HAP-1 (cell line): ENCODE measurements around the gene CEP83.

ENCODE experiments used
- DNase-seq, 2 experiments: peaks; one replicate each; pipeline ENCODE4 v3.0.0-alpha.2; 2016 to 2020; ENCODE audit warnings: low spot score in 2 of 2
- H3K27me3 ChIP-seq: fragments of 250-450 bp; sonication (Bioruptor Pico); 2 replicates; pipeline ENCODE4 v1.5.1; 2020; ENCODE audit warnings: low read depth, mild to moderate bottlenecking, moderate library complexity
- H3K36me3 ChIP-seq: fragments of 250-450 bp; sonication (Bioruptor Pico); replicated peaks from 2 replicates; pipeline ENCODE4 v1.5.1; 2020; ENCODE audit warnings: mild to moderate bottlenecking
- H3K4me1 ChIP-seq: fragments of 250-450 bp; sonication (Bioruptor Pico); 2 replicates; pipeline ENCODE4 v1.5.1; 2020; ENCODE audit warnings: mild to moderate bottlenecking
- H3K4me3 ChIP-seq: fragments of 250-450 bp; sonication (Bioruptor Pico); 2 replicates; pipeline ENCODE4 v1.5.1; 2020; ENCODE audit warnings: mild to moderate bottlenecking, moderate library complexity
- H3K9me3 ChIP-seq: fragments of 250-450 bp; sonication (Bioruptor Pico); 2 replicates; pipeline ENCODE4 v1.5.1; 2020; ENCODE audit warnings: mild to moderate bottlenecking, moderate library complexity
- in situ Hi-C: fragments of 300-500 bp; cut with MboI; formaldehyde crosslinking; loops from 3 replicates; pipeline ENCODE4 v1.14.3; 2020; ENCODE audit warnings: low sequenced_read_pairs, inconsistent platforms, mixed read lengths

CEP83 gene

GRCh38 chr12:94299846-94300245 is 159.8 kb downstream of the CEP83 start:
- in situ Hi-C loops = no loop called here
- H3K36me3 ChIP-seq = peaks cover 18% of the 10 kb centered on the region

GRCh38 chr12:94297876-94298505 is 161.7 kb downstream of the CEP83 start:
- in situ Hi-C loops = no loop called here
- Histone ChIP-seq H3K4me1 (no peaks in the 10 kb centered on the region), H3K9me3 (no peaks in the 10 kb centered on the region), H3K4me3 (no peak overlapping the region), H3K27me3 (no peaks in the 10 kb centered on the region), H3K36me3 (peaks cover 18% of the 10 kb centered on the region)
- DNase-seq = no peak

More at GRCh38 chr12:94299846-94300245, 159.8 kb downstream of the CEP83 start:
- H3K9me3 ChIP-seq = no peaks in the 10 kb centered on the region
- H3K4me3 ChIP-seq = no peak overlapping the region
- DNase-seq = no peak
- H3K27me3 ChIP-seq = no peaks in the 10 kb centered on the region
- H3K4me1 ChIP-seq = no peaks in the 10 kb centered on the region

DNA sequence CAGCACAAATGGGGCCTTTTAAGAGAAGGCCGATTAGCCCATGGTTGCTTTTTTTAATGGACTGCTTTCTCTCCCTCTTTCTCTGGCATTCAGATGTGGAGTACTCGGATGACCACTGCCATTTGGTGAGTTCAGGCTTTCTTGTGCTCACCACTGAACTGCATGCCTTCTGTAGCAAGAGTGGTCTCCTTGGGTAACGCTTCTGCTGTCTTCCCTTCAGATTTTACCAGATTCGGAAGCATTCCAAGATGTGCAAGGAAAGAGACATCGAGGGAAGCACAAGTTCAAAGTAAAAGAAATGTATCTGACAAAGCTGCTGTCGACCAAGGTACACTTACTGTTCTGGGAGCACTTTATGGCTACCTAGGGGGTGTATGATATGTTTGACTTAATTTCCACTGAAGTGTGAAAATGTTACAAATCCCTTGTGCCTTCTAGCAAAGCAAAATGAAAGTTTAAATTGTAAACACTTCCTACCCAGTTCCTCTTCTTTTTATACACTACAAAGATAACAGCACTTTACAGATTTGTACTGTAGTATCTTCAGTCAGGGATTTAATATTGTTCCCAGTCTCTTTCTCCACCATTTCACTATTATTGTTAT is 162.5 kb downstream of the CEP83 start:
- Histone ChIP-seq H3K9me3 (no peaks in the 10 kb centered on the region), H3K36me3 (peaks cover 12% of the 10 kb centered on the region), H3K27me3 (no peaks in the 10 kb centered on the region), H3K4me1 (no peaks in the 10 kb centered on the region), H3K4me3 (no peak overlapping the region)
- no peak for DNase-seq
- in situ Hi-C loops = no loop called here

DNA sequence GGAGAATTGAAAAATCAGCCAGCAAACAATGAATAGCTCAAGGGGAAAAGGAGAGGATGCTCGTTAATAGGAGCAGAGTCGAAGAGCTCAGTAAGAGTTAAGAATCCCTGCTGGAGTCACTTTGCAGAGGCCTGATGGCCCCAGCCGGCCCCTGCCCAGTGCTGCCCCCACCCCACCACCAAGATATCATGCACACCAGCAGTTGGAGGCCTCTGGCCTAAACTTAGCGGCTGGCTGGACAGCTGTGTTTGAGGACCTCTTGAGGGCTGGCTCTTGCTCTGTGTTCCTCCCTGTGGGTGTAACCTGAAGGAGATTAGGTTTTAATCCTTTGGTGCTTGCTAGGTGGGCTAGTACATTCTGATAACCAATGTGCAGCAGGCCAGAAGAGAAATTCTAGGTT is 169.3 kb downstream of the CEP83 start:
- no peaks in the 10 kb centered on the region for H3K27me3 ChIP-seq
- H3K36me3 ChIP-seq = no peaks in the 10 kb centered on the region; the same call in none of the 2 replicates
- in situ Hi-C loops = no loop called here
- peaks cover 14% of the 10 kb centered on the region for H3K4me1 ChIP-seq
- H3K4me3 ChIP-seq = no peak overlapping the region
- no peaks in the 10 kb centered on the region for H3K9me3 ChIP-seq
- DNase-seq = peak in 1 of 2 experiments; percentile 37

- Histone ChIP-seq H3K4me3 (no peak overlapping the region), H3K9me3 (no peaks in the 10 kb centered on the region), H3K36me3 (no peaks in the 10 kb centered on the region; the same call in none of the 2 replicates), H3K27me3 (no peaks in the 10 kb centered on the region), H3K4me1 (peaks cover 14% of the 10 kb centered on the region)
- peak in 1 of 2 experiments; percentile 15 for DNase-seq
- in situ Hi-C loops = no loop called here
Observed at GRCh38 chr12:94289461-94290312, 170.0 kb downstream of the CEP83 start.

DNA sequence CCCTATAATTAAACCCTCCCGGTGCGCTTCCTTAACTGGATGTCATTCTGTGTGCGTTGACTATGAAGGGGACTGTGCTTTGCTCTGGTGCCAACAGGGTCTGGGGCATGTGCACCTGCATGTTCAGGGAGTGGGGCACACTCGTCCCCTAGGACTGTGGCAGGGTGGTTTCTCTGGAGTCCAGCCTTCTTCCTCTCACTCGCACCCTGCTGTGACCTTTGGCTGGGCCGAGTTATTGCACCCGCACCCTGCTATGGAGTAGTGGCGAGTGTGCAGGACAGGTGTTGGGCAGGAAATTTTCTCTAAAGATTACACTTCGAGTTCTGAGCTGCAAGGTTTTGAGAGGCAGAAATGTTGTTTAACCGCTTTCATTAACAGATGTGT is 172.4 kb downstream of the CEP83 start:
- Histone ChIP-seq H3K36me3 (no peaks in the 10 kb centered on the region; the same call in none of the 2 replicates), H3K4me3 (no peak overlapping the region), H3K4me1 (peaks cover 14% of the 10 kb centered on the region), H3K9me3 (no peaks in the 10 kb centered on the region), H3K27me3 (no peaks in the 10 kb centered on the region)
- DNase-seq = no peak
- in situ Hi-C loops = no loop called here

GRCh38 chr12:94286583-94287244 is 173.0 kb downstream of the CEP83 start:
- Histone ChIP-seq H3K36me3 (no peaks in the 10 kb centered on the region; the same call in 1 of the 2 replicates), H3K27me3 (no peaks in the 10 kb centered on the region), H3K4me1 (peaks cover 14% of the 10 kb centered on the region), H3K9me3 (no peaks in the 10 kb centered on the region), H3K4me3 (no peak overlapping the region)
- no peak for DNase-seq
- in situ Hi-C loops = no loop called here

- in situ Hi-C loops = no loop called here
- no peaks in the 10 kb centered on the region for H3K27me3 ChIP-seq
- no peak for DNase-seq
- H3K36me3 ChIP-seq = no peaks in the 10 kb centered on the region; the same call in 1 of the 2 replicates
- H3K4me3 ChIP-seq = no peak overlapping the region
- H3K9me3 ChIP-seq = no peaks in the 10 kb centered on the region
- H3K4me1 ChIP-seq = peaks cover 14% of the 10 kb centered on the region
Observed at GRCh38 chr12:94285943-94286582, 173.6 kb downstream of the CEP83 start.

- Histone ChIP-seq H3K36me3 (no peaks in the 10 kb centered on the region; the same call in 1 of the 2 replicates), H3K4me3 (no peak overlapping the region), H3K4me1 (peaks cover 4% of the 10 kb centered on the region), H3K27me3 (no peaks in the 10 kb centered on the region), H3K9me3 (no peaks in the 10 kb centered on the region)
- in situ Hi-C loops = no loop called here
- DNase-seq = no peak
Observed at GRCh38 chr12:94284859-94285258, 174.8 kb downstream of the CEP83 start.

GRCh38 chr12:94284046-94284445 is 175.6 kb downstream of the CEP83 start:
- no peaks in the 10 kb centered on the region for H3K9me3 ChIP-seq
- no peaks in the 10 kb centered on the region; the same call in none of the 2 replicates for H3K4me1 ChIP-seq
- no peak for DNase-seq
- H3K27me3 ChIP-seq = no peaks in the 10 kb centered on the region
- in situ Hi-C loops = no loop called here
- no peaks in the 10 kb centered on the region; the same call in 1 of the 2 replicates for H3K36me3 ChIP-seq
- H3K4me3 ChIP-seq = no peak overlapping the region

DNA sequence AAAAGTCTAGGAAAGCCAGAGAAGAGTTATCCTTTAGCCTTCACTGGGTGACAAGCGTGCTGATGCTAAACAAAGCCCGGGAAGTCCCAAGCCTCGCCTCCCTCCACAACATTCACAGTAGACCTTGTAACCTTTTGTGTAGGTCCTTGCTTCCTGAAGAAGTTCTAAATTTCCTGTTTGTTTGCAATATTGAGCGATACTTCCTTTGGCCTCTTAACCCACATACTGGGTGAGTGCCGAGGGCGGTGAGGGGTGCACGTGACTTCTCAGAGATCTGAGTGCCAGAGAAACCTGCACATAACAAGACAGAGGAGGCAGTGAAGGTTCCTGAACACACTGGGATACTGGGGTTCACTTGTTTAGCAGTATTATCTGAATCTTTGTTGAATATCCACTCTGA is 177.0 kb downstream of the CEP83 start:
- Histone ChIP-seq H3K36me3 (no peaks in the 10 kb centered on the region; the same call in none of the 2 replicates), H3K4me3 (no peak overlapping the region), H3K27me3 (no peaks in the 10 kb centered on the region), H3K4me1 (peaks cover 8% of the 10 kb centered on the region), H3K9me3 (no peaks in the 10 kb centered on the region)
- in situ Hi-C loops = no loop called here
- no peak for DNase-seq

DNA sequence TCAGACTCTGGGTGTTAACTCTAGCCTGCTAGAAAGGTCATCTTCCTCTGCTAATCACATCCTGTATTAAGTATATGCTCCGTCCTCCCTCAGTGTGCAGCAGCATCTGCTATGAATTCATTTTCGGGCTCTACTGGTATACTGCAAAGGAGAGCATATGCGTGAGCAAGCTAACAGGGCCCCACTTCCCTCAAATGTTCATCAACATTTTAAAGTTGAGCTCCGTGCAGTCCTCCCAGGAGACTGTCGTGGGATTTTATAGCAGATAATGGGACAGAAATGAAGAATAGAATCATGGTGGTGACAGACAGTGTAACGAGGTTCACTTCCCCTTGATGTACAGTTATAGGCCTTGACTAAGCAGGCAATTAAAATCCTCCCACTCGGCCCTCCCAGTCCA is 179.6 kb downstream of the CEP83 start:
- Histone ChIP-seq H3K9me3 (no peaks in the 10 kb centered on the region), H3K4me1 (peaks cover 24% of the 10 kb centered on the region), H3K4me3 (no peak overlapping the region), H3K36me3 (no peaks in the 10 kb centered on the region; the same call in 1 of the 2 replicates), H3K27me3 (no peaks in the 10 kb centered on the region)
- no peak for DNase-seq
- in situ Hi-C loops = no loop called here

GRCh38 chr12:94277426-94278000 is 182.2 kb downstream of the CEP83 start:
- no peaks in the 10 kb centered on the region for H3K27me3 ChIP-seq
- peak; percentile 72 to 78 for DNase-seq
- H3K4me3 ChIP-seq = no peak overlapping the region
- peaks cover 24% of the 10 kb centered on the region for H3K4me1 ChIP-seq
- H3K36me3 ChIP-seq = no peaks in the 10 kb centered on the region; the same call in 1 of the 2 replicates
- in situ Hi-C loops = no loop called here
- no peaks in the 10 kb centered on the region for H3K9me3 ChIP-seq
